Limb (tissue), 2 donors: Measurements from ENCODE around the gene SCYL1.

ENCODE experiments used
- DNase-seq, 2 donors: peaks; one replicate each; pipeline ENCODE4 v3.0.0-alpha.2; 2016; ENCODE audit errors: extremely low spot score in 2 of 2

The SCYL1 gene

DNA sequence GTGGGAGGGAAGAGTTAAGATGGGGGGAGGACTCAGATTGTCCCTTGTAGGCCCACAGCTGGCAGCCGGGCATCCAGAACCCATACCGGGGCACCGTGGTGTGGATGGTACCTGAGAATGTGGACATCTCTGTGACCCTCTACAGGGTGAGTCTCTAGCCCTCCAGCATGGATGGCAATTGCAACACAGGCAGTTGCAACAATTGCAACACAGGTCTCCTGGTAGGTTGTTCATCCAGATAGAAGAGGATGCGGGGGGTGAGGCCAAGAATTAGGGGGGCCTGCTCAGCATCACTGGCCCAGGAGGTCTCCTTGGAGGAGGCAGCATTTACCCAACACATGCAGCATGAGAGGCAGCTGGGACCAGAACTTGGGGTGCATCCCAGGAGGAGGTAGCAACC, 54.4 kb downstream of the SCYL1 start:
- no peak for DNase-seq

DNA sequence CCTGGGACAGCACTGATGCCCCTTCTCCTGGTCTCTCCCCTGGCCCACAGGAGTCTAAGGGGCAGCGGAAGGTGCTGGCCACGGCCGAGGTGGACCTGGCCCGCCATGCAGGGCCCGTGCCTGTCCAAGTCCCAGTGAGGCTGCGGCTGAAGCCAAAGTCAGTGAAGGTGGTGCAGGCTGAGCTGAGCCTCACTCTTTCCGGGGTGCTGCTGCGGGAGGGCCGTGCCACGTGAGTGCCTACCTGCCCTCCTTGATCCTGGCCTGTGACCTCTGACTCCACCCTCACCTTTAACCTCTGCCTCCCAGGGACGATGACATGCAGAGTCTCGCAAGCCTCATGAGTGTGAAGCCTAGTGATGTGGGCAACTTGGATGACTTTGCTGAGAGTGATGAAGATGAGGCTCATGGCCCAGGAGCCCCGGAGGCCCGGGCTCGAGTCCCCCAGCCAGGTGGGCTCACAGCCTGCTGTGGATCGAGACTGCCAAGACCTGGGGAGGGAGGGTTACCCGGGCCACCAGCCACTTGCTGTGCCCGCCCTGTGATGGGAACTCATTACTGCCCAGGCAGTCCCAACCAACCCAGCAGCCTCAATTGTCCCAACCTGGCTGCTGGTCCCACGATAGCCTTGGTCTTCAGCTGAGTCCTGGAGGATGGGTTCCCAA, 55.3 kb downstream of the SCYL1 start:
- no peak for DNase-seq

DNA sequence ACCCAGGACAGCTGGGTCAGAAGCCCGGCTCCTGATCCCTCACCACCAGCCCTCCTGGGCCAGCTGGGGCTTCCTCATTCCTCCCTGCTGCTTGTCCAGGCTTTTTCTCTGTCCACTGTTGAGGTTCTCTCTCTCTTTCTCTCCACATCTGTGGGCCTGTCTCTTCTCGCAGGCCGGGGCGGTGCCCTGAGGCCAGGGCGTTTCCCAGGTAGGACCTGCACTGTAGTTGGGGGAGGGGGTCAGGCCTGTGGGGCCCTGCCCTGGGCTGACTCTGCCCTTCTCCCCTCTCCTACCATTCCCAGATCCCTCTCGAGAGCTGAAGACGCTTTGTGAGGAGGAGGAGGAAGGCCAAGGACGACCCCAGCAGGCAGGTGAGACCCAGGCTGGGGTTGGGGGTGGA, 55.9 kb downstream of the SCYL1 start:
- DNase-seq, result no peak

DNA sequence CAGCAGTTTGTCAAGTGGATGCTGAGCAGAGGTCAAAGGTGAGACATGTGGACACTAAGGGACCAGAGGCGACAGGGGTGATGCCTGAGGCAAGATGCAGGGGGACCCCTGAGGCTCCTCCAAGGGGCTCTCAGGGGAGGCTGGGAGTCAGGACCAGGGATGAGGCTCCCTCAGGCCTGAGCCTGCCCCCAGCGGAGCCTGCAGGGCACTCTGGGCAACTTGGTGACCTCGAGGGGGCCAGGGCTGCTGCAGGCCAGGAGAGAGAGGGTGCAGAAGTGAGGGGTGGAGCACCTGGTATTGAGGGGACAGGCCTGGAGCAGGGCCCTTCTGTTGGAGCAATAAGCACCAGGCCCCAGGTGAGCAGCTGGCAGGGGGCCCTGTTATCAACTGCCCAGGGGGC, 57.0 kb downstream of the SCYL1 start:
- DNase-seq, result no peak

DNA sequence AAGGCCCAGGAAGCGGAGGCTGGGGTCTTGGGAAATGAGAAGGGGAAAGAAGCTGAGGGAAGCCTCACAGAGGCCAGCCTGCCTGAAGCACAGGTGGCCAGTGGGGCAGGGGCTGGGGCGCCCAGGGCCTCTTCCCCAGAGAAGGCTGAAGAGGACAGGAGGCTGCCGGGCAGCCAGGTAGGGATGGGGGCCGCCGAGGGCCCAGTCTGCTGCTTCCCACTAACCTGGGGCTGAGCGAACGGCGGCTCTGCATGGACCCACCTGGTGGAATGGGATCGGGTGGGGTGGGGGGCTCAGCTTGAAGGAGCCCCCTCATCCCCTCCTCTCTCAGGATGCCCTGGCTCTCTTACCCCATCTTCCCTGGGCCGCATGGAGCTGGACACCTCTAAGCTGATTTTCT, 58.7 kb downstream of the SCYL1 start:
- DNase-seq, result no peak

DNA sequence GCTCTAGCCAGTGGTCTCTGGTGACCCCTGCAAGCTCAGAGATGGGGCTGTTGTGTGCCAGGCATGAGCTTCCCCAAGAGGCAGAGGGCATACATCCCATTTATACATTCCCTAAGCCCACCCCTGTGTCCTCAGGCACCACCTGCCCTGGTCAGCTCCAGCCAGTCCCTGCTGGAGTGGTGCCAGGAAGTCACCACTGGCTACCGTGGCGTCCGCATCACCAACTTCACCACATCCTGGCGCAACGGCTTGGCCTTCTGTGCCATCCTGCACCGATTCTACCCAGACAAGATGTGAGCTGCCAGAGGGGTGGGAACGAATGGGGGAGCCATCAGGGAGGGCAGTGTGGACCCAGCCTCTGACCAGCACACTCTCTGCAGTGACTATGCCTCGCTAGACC, 59.2 kb downstream of the SCYL1 start:
- DNase-seq, result no peak

DNA sequence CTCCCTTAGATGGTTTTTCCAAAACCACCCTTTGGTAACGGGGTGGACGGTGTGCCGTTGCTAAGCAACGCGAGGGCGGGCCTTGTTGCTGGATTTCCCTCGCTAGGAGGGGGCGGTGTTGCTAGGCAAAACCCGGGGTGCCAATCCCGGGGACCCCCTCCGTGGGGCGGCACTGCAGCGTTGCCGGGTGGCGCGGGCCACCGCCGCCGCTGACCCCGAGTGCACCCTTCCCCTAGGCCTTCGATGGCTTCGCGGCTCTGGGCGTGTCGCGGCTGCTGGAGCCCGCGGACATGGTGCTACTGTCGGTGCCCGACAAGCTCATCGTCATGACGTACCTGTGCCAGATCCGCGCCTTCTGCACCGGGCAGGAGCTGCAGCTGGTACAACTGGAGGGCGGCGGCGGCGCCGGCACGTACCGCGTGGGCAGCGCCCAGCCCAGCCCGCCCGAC, 59.9 kb downstream of the SCYL1 start:
- peak in 1 of 2 donors; percentile 45 for DNase-seq

DNA sequence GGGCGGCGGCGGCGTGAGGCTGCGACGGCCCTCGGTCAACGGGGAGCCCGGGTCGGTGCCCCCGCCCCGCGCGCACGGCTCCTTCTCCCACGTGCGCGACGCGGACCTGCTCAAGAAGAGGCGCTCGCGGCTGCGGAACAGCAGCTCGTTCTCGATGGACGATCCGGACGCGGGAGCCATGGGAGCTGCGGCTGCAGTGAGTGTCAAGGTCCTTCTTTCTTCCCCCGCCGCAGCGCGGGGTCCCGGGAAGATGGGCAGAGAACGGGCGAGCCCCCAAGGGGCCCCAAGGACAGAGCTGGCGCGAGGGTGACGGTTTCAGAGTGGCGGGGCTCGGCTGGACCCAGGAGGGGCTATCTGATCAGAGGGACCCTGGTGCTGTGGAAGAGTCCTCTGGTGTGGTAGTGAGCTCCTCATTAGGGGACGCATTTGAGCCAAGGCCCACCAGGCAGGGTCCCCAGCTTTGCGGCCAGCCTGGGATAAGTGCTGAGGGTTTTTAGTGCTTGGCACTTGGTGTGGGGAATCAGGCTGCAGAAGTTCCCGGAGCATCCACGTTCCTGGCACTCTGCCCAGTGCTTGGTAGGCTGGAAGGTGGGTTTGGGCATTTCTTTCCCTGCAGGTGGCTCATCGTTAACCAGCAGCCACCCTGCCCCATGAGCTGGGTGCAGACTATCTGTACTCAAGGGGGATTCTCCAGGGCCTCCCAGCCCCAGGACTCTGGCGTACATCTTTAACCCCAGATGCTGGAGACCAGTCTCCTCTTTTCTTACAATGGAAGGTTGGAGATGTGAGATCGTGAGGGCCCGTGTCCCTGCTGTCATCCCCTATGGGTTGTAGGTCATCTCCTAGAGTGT, 60.7 kb downstream of the SCYL1 start:
- no peak for DNase-seq

DNA sequence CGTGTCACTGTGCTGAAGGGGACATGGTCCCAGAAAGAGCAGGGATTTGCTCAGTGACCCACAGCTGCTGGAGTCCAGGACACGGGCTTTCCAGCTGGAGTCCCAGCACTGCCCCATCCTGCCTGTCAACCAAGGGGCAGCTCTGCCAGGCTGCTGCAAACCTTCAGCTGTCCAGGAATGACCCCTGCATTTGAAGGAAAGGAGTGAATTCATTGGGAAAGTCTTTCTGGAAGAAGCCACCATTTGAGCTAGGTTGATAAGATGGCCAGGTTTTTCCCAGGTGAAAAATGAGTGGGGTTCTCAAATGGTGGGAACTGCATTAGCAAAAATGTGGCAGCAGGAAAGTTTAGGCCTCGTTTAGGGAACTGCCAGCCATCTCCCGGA, 61.4 kb downstream of the SCYL1 start:
- no peak for DNase-seq

DNA sequence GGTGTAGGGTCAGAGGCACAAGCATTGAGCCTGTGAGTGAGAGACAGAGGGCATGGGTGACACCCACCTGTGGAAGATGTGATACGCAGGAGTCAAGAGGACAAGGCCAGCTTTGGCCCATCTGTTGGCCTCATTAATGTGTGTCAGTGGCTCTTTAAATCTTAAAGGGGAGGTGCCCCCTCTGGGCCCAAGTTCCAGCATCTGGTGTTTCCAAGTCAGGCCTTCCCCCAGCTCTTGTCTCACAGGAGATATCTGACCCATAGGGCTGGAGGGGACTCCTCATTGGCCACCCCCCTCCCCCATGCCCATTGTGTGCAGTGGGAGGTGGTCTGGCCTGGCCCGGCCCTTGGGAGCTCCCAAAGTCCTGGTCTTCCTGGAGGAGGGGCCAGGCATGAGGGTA, 61.8 kb downstream of the SCYL1 start:
- no peak for DNase-seq
